Stomach (tissue), 4 donors: ENCODE results near the gene PXYLP1.

ENCODE experiments used
- CTCF ChIP-seq, 7 experiments: fragments of 450-650 bp in 4 of 7; fragments of 200-600 bp in 3 of 7; sonication (generic) in 3 of 7; IDR thresholded peaks; one replicate each; pipeline ENCODE4 v1.5.1; 2016 to 2019; ENCODE audit warnings: antibody characterized with exemption in 7 of 7, control low read depth in 2 of 7, mild to moderate bottlenecking in 1 of 7
- EP300 ChIP-seq: sonication (generic); formaldehyde crosslinking; IDR thresholded peaks from one replicate; pipeline ENCODE4 v1.6.1; 2017; ENCODE audit warnings: antibody characterized with exemption
- POLR2A ChIP-seq, 4 donors: fragments of 450-650 bp; IDR thresholded peaks; one replicate each; pipeline ENCODE4 v1.6.1; 2016; ENCODE audit warnings: antibody characterized with exemption in 4 of 4, control low read depth in 2 of 4, mild to moderate bottlenecking in 1 of 4, moderate library complexity in 1 of 4
- POLR2AphosphoS5 ChIP-seq, 3 donors: sonication (generic); formaldehyde crosslinking; IDR thresholded peaks; one replicate each; pipeline ENCODE4 v1.6.1; 2016; ENCODE audit warnings: antibody characterized with exemption in 3 of 3

- TF ChIP-seq CTCF (IDR thresholded peaks at IDR 0.05) = no peak
- TF ChIP-seq POLR2A (IDR thresholded peaks at IDR 0.05) = no peak
- no peak for TF ChIP-seq POLR2AphosphoS5 (IDR thresholded peaks at IDR 0.05)
- no peak for TF ChIP-seq EP300
Measured at GRCh38 chr3:141320399-141321108, 88.9 kb downstream of the PXYLP1 start.
